Kasumi-1 (cell line): Measurements from ENCODE around the gene TTK.
"Not testable (repeated sequence)": the region's sequence is repeated elsewhere in the genome, so short reads cannot be mapped to it uniquely, and the experiment has no call there.

ENCODE experiments used
- DNase-seq, 2 experiments: peaks; one replicate each; lab custom pipeline; 2025; lab: John Stamatoyannopoulos, UW

TTK gene

DNA sequence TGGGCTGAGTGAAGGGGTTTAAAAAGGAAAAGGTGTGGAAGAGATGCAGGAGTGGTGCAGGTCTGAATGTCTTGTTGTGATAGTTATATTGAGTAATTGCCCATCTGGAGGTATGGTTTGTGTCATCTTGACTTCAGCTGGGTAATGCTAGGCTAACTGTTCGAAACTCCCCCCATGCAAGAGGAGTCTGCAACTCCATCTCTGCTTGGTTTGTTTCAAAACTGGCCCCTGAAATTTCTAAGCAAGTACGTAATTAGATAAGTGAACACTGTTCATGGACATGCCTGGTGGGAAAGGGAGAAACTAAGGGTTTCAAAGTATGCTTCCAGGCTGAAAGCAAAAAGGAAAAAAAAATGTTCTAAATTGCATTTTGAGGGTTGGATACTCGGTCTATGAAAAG lies 17.1 kb downstream of the TTK start:
- no peak for DNase-seq

- no peak for DNase-seq
These were observed 18.4 kb downstream of the TTK start for GRCh38 chr6:80022803-80023202.

GRCh38 chr6:80028589-80028988 lies 24.1 kb downstream of the TTK start:
- no peak for DNase-seq

GRCh38 chr6:80029470-80029869 lies 25.0 kb downstream of the TTK start:
- DNase-seq, result no peak

DNA sequence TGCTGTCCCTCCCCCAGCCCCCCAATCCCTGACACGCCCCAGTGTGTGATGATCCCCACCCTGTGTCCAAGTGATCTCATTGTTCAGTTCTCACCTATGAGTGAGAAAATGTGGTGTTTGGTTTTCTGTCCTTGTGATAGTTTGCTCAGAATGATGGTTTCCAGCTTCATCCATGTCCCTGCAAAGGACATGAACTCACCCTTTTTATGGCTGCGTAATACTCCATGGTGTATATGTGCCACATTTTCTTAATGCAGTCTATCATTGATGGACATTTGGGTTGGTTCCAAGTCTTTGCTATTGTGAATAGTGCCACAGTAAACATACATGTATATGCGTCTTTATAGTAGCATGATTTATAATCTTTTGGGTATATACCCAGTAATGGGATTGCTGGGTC lies 43.8 kb downstream of the TTK start:
- DNase-seq, result not testable (repeated sequence)

DNA sequence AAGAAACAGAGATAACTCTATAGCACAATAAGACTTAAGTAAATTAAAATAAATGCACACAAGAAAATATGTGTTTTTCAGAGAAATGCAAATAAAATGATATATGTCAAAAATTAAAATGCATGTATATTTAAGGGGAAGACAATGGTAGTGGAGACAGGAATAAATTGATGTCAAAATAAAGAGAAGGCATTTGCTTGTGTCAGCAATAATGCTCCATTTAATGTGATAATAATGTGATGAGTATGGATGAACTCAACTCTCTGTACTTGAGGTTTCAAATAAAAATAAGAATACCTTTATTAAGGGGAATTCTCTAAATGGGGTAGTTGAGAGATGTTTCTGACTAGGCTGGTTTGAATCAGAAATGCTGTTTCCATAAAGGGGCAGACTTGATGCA lies 56.3 kb downstream of the TTK start:
- DNase-seq, result no peak

DNA sequence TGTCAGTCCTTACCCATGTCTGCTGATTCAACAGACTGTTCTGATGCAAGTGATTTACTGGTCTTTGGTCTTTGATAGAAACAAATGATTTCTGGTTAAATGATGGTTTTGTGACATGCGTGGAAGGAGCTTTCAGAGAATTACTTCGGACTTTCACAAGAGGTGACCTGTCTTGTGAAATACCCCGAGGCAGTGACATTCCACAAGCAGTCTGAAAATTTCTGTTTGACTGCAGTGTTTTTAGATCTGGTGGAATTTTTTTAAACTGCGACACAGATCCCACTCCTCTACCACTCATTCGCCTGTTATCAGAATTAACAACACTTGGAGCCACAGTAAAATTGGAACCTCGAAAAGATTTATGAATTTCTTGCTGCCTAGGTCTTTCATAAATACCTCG lies 63.7 kb downstream of the TTK start:
- not testable (repeated sequence) for DNase-seq

- not testable (repeated sequence) for DNase-seq
These were observed 66.0 kb downstream of the TTK start for GRCh38 chr6:80070431-80070830.

GRCh38 chr6:80077067-80077466 lies 72.6 kb downstream of the TTK start:
- DNase-seq, result no peak

DNA sequence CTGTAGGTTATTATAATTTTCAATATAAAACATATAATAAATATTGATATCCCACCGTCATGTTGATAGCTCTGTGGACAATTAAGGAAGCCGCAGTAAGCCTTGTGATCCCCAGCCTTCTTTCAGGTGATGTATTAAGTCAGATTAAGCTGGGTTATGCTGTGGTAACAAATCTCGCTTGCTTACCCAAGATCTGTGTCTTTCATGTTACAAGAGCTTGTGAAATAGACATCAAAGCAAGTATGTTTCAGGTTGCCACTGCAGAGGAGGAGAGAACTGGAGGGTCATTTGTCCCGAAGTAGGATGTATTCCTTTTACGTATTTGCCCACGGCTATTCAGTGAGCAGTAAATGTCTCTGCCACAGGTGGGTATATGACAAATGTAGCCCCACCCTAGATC lies 84.2 kb downstream of the TTK start:
- no peak for DNase-seq

DNA sequence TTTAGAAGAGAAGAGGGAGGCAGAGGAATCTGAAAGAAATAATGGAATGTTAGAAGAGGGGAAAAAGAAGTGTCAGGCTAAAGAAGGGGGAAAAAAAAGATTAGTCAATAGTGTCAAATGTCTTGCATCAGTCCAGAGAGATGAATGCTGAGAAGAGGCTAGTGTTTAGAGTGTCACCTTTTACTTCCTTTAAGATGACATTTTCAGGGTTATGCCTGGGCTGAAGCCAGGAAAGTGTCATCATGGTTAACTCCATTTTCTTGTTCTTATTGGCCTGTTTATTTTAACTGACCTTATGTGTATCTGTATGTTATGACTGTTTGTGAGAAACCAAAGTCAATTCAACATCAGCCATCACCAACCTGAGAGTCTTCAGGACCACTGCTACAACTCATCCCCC lies 87.1 kb downstream of the TTK start:
- no peak for DNase-seq
